A549 (cell line): ENCODE results near the gene FANCI. TPM values are rescaled to one million over a fixed set of nuclear protein-coding genes. Genes with fewer than 3 reads are reported as not detected.

Experiments
- ATAC-seq, 2 experiments: fragments of 200-7000 bp in 1 of 2; fragments of >200 bp in 1 of 2; cut with Nextera tagmentation in 1 of 2; cut with Tn5 transposase in 1 of 2; 3 replicates each; pipeline versions ENCODE4 v1.8.0 to v1.9.1; 2018 to 2020; ENCODE audit warnings: mild to moderate bottlenecking in 1 of 2, moderate library complexity in 1 of 2
- CTCF ChIA-PET: fragments of 300-600 bp; sonication (Branson Sonifier 250); formaldehyde crosslinking; extraction: SDS; loops from one replicate; lab custom pipeline; 2021; ENCODE audit warnings: antibody characterized with exemption, inconsistent platforms; lab: Yijun Ruan, JAX
- POLR2A ChIA-PET: fragments of 350-600 bp; formaldehyde crosslinking; extraction: SDS; loops from one replicate; lab custom pipeline; 2021; ENCODE audit warnings: antibody characterized with exemption, inconsistent platforms; lab: Yijun Ruan, JAX
- DNase-seq, 2 experiments: peaks; one replicate each; pipeline versions ENCODE4 v3.0.0 to v3.0.0-alpha.2; 2011 to 2016; ENCODE audit warnings: low read depth in 1 of 2, low spot score in 1 of 2
- FAIRE-seq: peaks from 2 replicates; lab custom pipeline; 2011; peaks lifted over from hg19 to GRCh38; lab: Jason Lieb, UNC
- H3K27ac ChIP-seq, 2 experiments: fragments of >200 bp; sonication (Bioruptor Twin); formaldehyde crosslinking; 3 replicates each; pipeline ENCODE4 v1.5.1; 2016 to 2017
- H3K4me1 ChIP-seq: fragments of >200 bp; sonication (Bioruptor Twin); formaldehyde crosslinking; 3 replicates; pipeline ENCODE4 v1.6.1; 2016
- H3K4me2 ChIP-seq: fragments of >200 bp; sonication (Bioruptor Twin); formaldehyde crosslinking; 3 replicates; pipeline ENCODE4 v1.6.1; 2016
- H3K4me3 ChIP-seq: fragments of >200 bp; sonication (Bioruptor Twin); formaldehyde crosslinking; 3 replicates; pipeline ENCODE4 v1.5.1; 2016
- H3K9me3 ChIP-seq: fragments of >200 bp; sonication (Bioruptor Twin); formaldehyde crosslinking; 3 replicates; pipeline ENCODE4 v1.6.1; 2016
- CEBPB ChIP-seq, 2 experiments: fragments of >200 bp in 1 of 2; sonication (Bioruptor Twin) in 1 of 2; formaldehyde crosslinking in 1 of 2; IDR thresholded peaks; 2 replicates each; pipeline ENCODE4 v1.6.1; 2012 to 2016
- CHD4 ChIP-seq: fragments of 200-600 bp; sonication (generic); IDR thresholded peaks from 2 replicates; pipeline ENCODE4 v1.6.1; 2016; ENCODE audit warnings: antibody characterized with exemption, mild to moderate bottlenecking, borderline replicate concordance
- EHMT2 ChIP-seq: fragments of 200-600 bp; sonication (generic); IDR thresholded peaks from 2 replicates; pipeline ENCODE4 v1.6.1; 2016; ENCODE audit warnings: antibody characterized with exemption, low read depth, mild to moderate bottlenecking, moderate library complexity
- FOSL2 ChIP-seq, 2 experiments: fragments of 450-650 bp in 1 of 2; fragments of >200 bp in 1 of 2; sonication (Bioruptor Twin) in 1 of 2; formaldehyde crosslinking; IDR thresholded peaks; 2 replicates each; pipeline versions ENCODE4 v1.5.0 to v1.6.1; 2016 to 2020; ENCODE audit warnings: mild to moderate bottlenecking in 1 of 2, moderate library complexity in 1 of 2
- GATA3 ChIP-seq: IDR thresholded peaks from 2 replicates; pipeline ENCODE4 v1.6.1; 2012; ENCODE audit warnings: borderline replicate concordance
- HOXB13 ChIP-seq: fragments of 250-450 bp; sonication (Bioruptor Pico); IDR thresholded peaks from 2 replicates; pipeline ENCODE4 v1.5.0; 2020; ENCODE audit warnings: low read depth, mild to moderate bottlenecking, moderate library complexity
- HOXB5 ChIP-seq: fragments of 250-450 bp; sonication (Bioruptor Pico); IDR thresholded peaks from 2 replicates; pipeline ENCODE4 v1.5.0; 2020; ENCODE audit warnings: mild to moderate bottlenecking, moderate library complexity
- JUNB ChIP-seq: fragments of >200 bp; sonication (Bioruptor Twin); formaldehyde crosslinking; IDR thresholded peaks from 2 replicates; pipeline ENCODE4 v1.6.1; 2016
- MYC ChIP-seq: IDR thresholded peaks from 2 replicates; pipeline ENCODE4 v1.6.1; 2012; ENCODE audit warnings: mild to moderate bottlenecking, inconsistent platforms, low read length, improper control_type of control experiment, borderline replicate concordance
- NR3C1 ChIP-seq: fragments of >200 bp; sonication (Bioruptor Twin); formaldehyde crosslinking; IDR thresholded peaks from 3 replicates; pipeline ENCODE4 v1.6.1; 2017
- PHF8 ChIP-seq: fragments of 200-600 bp; sonication (generic); IDR thresholded peaks from 2 replicates; pipeline ENCODE4 v1.6.1; 2016; ENCODE audit warnings: low read depth, mild to moderate bottlenecking, antibody characterized with exemption, moderate library complexity, borderline replicate concordance
- POLR2AphosphoS2 ChIP-seq: conservative IDR thresholded peaks from 2 replicates; pipeline ENCODE4 v1.6.1; 2012; ENCODE audit warnings: low read length, improper control_type of control experiment, inconsistent platforms
- RAD21 ChIP-seq, 2 experiments: fragments of >200 bp in 1 of 2; sonication (Bioruptor Twin) in 1 of 2; formaldehyde crosslinking in 1 of 2; IDR thresholded peaks in 1 of 2; conservative IDR thresholded peaks in 1 of 2; 2 replicates in 1 of 2; 3 replicates in 1 of 2; pipeline ENCODE4 v1.6.1; 2012 to 2018; ENCODE audit warnings: inconsistent platforms in 1 of 2
- RFX5 ChIP-seq: fragments of 450-650 bp; IDR thresholded peaks from 2 replicates; pipeline ENCODE4 v1.7.1; 2014; ENCODE audit warnings: antibody characterized with exemption, mild to moderate bottlenecking, moderate library complexity
- SMC3 ChIP-seq: fragments of >200 bp; sonication (Bioruptor Twin); formaldehyde crosslinking; IDR thresholded peaks from 3 replicates; pipeline ENCODE4 v1.6.1; 2018; ENCODE audit warnings: inconsistent platforms
- ZSCAN20 ChIP-seq: fragments of 250-450 bp; sonication (Bioruptor Pico); IDR thresholded peaks from 2 replicates; pipeline ENCODE4 v1.8.0; 2022; ENCODE audit warnings: mild to moderate bottlenecking, moderate library complexity
- WGBS: methylation state at CpG from one replicate; pipeline ENCODE4 v1.1.6; 2017; ENCODE audit errors: missing lambda C conversion rate; 5-methylcytosine and 5-hydroxymethylcytosine counted together
- polyA plus RNA-seq, 4 experiments: library from polyadenylated mRNA; depleted of rRNA in 3 of 4; stranded (reverse); fragments of >200 nt; fragmentation: RNase III in 1 of 4; extraction: RNeasy Plus Mini Kit Qiagen cat#74134 plus additional on column Dnase treatment in 1 of 4; gene quantifications; 2 replicates in 3 of 4; 3 replicates in 1 of 4; pipeline ENCODE4 v1.2.3, GENCODE V29; 2011 to 2017
- TF ChIP-seq, protein P1 (sequence below): IDR thresholded peaks from 2 replicates; pipeline ENCODE4 v1.6.1; 2012
- TF ChIP-seq, protein P2 (sequence below): fragments of 250-450 bp; sonication (Bioruptor Pico); IDR thresholded peaks from 2 replicates; pipeline ENCODE4 v1.5.0; 2021; ENCODE audit warnings: mild to moderate bottlenecking, moderate library complexity, borderline replicate concordance
- TF ChIP-seq, protein P3 (sequence below): fragments of >200 bp; sonication (Bioruptor Twin); formaldehyde crosslinking; IDR thresholded peaks from 3 replicates; pipeline ENCODE4 v1.5.1; 2016
- TF ChIP-seq, protein P4 (sequence below): fragments of 250-450 bp; sonication (Bioruptor Pico); IDR thresholded peaks from 2 replicates; pipeline ENCODE4 v1.5.0; 2020; ENCODE audit warnings: low read depth, mild to moderate bottlenecking, moderate library complexity
- TF ChIP-seq, protein P5 (sequence below): fragments of >200 bp; sonication (Bioruptor Twin); formaldehyde crosslinking; IDR thresholded peaks from 3 replicates; pipeline ENCODE4 v1.6.1; 2016

Gene FANCI
- polyA plus RNA-seq, 2 of the 4 experiments (the other 2 are of a cell fraction), result 101 to 123 TPM

DNA sequence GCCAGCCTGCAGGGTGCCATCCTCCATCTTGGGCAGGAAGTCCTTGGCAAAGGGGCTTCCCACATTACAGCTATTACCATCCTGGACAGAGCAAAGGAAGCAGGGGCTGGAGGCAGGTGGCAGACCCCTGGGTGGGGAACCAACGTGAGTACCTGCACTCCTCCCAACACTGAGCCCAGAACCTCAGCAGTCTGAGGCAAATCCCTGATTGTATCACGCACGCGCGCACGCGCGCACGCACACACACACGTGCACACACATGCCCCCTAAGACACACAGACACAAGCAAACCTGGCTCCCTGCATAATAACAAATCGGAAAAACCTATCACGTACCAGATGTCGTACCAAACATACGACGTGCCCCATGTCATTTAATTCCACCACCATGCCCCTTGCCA lies 79.0 kb downstream of the FANCI start:
- POLR2A ChIA-PET, result interaction anchor here (1.5 kb wide), 1 partner anchor 12 kb away, joined by 4 read pairs; the partner anchor contains the start of gene POLG

DNA sequence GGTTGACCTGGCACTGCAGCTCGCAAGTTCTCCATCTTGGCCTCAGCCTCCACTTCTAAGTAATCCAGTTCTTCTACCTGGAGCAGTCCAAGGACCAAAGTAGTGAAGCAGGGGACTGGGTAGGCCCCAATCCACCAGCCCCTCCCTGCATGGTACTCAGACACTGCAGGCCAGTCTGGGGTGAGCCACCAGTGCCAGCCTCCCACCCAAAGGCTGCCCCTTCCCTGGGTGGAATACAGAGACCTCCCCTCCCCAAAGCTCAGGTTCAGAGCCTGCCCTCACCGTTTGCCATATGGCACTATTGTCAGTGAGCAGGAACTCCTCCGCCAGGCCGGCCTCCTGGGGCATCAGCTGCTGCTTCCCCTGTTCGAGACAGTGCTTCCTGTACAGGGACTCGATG lies 80.0 kb downstream of the FANCI start:
- H3K4me3 ChIP-seq, result no peak overlapping the region
- no peaks in the 10 kb centered on the region for H3K4me1 ChIP-seq
- no peak overlapping the region for H3K27ac ChIP-seq
- DNase-seq (no peak), FAIRE-seq (no peak), ATAC-seq (no peak)
- POLR2A ChIA-PET, result interaction anchor here (2.0 kb wide), 1 partner anchor 11 kb away, joined by 6 read pairs; the partner anchor contains the start of gene POLG
- TF ChIP-seq GATA3 (no peak), CHD4 (no peak), EHMT2 (no peak), HOXB13 (CRISPR knock-in tag) (no peak), SMC3 (no peak), FOSL2 (IDR thresholded peaks at IDR 0.05) (no peak), FOSL2 (CRISPR knock-in tag; IDR thresholded peaks at IDR 0.05) (no peak), MYC (no peak)
- TF ChIP-seq, protein P1, sequence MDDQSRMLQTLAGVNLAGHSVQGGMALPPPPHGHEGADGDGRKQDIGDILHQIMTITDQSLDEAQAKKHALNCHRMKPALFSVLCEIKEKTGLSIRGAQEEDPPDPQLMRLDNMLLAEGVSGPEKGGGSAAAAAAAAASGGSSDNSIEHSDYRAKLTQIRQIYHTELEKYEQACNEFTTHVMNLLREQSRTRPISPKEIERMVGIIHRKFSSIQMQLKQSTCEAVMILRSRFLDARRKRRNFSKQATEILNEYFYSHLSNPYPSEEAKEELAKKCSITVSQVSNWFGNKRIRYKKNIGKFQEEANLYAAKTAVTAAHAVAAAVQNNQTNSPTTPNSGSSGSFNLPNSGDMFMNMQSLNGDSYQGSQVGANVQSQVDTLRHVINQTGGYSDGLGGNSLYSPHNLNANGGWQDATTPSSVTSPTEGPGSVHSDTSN, result no peak
- TF ChIP-seq, protein P2, sequence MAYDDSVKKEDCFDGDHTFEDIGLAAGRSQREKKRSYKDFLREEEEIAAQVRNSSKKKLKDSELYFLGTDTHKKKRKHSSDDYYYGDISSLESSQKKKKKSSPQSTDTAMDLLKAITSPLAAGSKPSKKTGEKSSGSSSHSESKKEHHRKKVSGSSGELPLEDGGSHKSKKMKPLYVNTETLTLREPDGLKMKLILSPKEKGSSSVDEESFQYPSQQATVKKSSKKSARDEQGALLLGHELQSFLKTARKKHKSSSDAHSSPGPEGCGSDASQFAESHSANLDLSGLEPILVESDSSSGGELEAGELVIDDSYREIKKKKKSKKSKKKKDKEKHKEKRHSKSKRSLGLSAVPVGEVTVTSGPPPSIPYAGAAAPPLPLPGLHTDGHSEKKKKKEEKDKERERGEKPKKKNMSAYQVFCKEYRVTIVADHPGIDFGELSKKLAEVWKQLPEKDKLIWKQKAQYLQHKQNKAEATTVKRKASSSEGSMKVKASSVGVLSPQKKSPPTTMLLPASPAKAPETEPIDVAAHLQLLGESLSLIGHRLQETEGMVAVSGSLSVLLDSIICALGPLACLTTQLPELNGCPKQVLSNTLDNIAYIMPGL, result no peak
- TF ChIP-seq, protein P3, sequence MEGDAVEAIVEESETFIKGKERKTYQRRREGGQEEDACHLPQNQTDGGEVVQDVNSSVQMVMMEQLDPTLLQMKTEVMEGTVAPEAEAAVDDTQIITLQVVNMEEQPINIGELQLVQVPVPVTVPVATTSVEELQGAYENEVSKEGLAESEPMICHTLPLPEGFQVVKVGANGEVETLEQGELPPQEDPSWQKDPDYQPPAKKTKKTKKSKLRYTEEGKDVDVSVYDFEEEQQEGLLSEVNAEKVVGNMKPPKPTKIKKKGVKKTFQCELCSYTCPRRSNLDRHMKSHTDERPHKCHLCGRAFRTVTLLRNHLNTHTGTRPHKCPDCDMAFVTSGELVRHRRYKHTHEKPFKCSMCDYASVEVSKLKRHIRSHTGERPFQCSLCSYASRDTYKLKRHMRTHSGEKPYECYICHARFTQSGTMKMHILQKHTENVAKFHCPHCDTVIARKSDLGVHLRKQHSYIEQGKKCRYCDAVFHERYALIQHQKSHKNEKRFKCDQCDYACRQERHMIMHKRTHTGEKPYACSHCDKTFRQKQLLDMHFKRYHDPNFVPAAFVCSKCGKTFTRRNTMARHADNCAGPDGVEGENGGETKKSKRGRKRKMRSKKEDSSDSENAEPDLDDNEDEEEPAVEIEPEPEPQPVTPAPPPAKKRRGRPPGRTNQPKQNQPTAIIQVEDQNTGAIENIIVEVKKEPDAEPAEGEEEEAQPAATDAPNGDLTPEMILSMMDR, result no peak
- TF ChIP-seq, protein P4, sequence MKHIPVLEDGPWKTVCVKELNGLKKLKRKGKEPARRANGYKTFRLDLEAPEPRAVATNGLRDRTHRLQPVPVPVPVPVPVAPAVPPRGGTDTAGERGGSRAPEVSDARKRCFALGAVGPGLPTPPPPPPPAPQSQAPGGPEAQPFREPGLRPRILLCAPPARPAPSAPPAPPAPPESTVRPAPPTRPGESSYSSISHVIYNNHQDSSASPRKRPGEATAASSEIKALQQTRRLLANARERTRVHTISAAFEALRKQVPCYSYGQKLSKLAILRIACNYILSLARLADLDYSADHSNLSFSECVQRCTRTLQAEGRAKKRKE (CRISPR knock-in tag), result no peak
- no peak overlapping the region for H3K4me2 ChIP-seq
- WGBS, result 82% methylated on average over 6 of the region's 6 CpGs
- CTCF ChIA-PET, result interaction anchor here (0.7 to 34.7 kb wide), 8 partner anchors 9 to 266 kb away, joined by 3 to 593 read pairs (median 4); partner anchors contain the start of gene POLG
- no peaks in the 10 kb centered on the region for H3K9me3 ChIP-seq

More for the DNA sequence above, 79.0 kb downstream of the FANCI start:
- no peak for DNase-seq
- no peak for ATAC-seq
- H3K4me3 ChIP-seq, result no peak overlapping the region
- H3K27ac ChIP-seq, result no peak overlapping the region
- H3K9me3 ChIP-seq, result no peaks in the 10 kb centered on the region
- TF ChIP-seq JUNB (no peak), HOXB5 (CRISPR knock-in tag) (no peak), ZSCAN20 (CRISPR knock-in tag) (no peak), NR3C1 (no peak), RFX5 (no peak), RAD21 (conservative IDR thresholded peaks at IDR 0.05 in 1 of 2, IDR thresholded peaks at IDR 0.05 in 1 of 2) (no peak), PHF8 (no peak), CEBPB (IDR thresholded peaks at IDR 0.05) (no peak), POLR2AphosphoS2 (no peak)
- TF ChIP-seq, protein P5, sequence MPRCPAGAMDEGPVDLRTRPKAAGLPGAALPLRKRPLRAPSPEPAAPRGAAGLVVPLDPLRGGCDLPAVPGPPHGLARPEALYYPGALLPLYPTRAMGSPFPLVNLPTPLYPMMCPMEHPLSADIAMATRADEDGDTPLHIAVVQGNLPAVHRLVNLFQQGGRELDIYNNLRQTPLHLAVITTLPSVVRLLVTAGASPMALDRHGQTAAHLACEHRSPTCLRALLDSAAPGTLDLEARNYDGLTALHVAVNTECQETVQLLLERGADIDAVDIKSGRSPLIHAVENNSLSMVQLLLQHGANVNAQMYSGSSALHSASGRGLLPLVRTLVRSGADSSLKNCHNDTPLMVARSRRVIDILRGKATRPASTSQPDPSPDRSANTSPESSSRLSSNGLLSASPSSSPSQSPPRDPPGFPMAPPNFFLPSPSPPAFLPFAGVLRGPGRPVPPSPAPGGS, result no peak
- TF ChIP-seq, all 56 proteins: peak for 0
- FAIRE-seq, result no peak
- CTCF ChIA-PET, result interaction anchor here (0.6 to 34.7 kb wide), 8 partner anchors 10 to 34 kb away, joined by 3 to 593 read pairs (median 4); partner anchors contain the start of gene POLG
- no peaks in the 10 kb centered on the region for H3K4me1 ChIP-seq
- no peak overlapping the region for H3K4me2 ChIP-seq
- WGBS, result 91% methylated on average over 15 of the region's 15 CpGs
